Sigmoid colon (tissue), 7 donors: Measurements from ENCODE around the gene DNAI1. TPM values are rescaled to one million over a fixed set of nuclear protein-coding genes. Genes with fewer than 3 reads are reported as not detected.

Experiments
- DNase-seq: peaks from one replicate; pipeline ENCODE4 v3.0.0-alpha.2; 2019
- H3K27ac ChIP-seq, 4 donors: fragments of 200-600 bp; sonication (generic); one replicate each; pipeline ENCODE4 v1.5.1; 2016 to 2019; ENCODE audit warnings: mild to moderate bottlenecking in 1 of 4
- H3K27me3 ChIP-seq, 3 donors: fragments of 200-600 bp; sonication (generic); one replicate each; pipeline ENCODE4 v1.5.1; 2019; ENCODE audit warnings: mild to moderate bottlenecking in 1 of 3
- H3K36me3 ChIP-seq, 4 donors: fragments of 200-600 bp; sonication (generic); one replicate each; pipeline ENCODE4 v1.5.1; 2016 to 2019
- H3K4me1 ChIP-seq, 4 donors: fragments of 200-600 bp; sonication (generic); one replicate each; pipeline ENCODE4 v1.5.1; 2017 to 2019
- H3K4me3 ChIP-seq, 4 donors: fragments of 200-600 bp; sonication (generic); one replicate each; pipeline ENCODE4 v1.5.1; 2017 to 2019; ENCODE audit warnings: mild to moderate bottlenecking in 2 of 4, moderate library complexity in 1 of 4
- H3K9me3 ChIP-seq, 4 donors: fragments of 200-600 bp in 3 of 4; sonication (generic) in 3 of 4; one replicate each; pipeline versions ENCODE4 v1.5.1 to v1.6.1; 2013 to 2019
- CTCF ChIP-seq, 4 experiments: fragments of 450-650 bp in 3 of 4; fragments of 200-600 bp in 1 of 4; IDR thresholded peaks; one replicate each; pipeline ENCODE4 v1.5.1; 2016 to 2019; ENCODE audit warnings: antibody characterized with exemption in 4 of 4, mild to moderate bottlenecking in 3 of 4, moderate library complexity in 2 of 4
- EP300 ChIP-seq, 4 donors: sonication (generic); formaldehyde crosslinking; IDR thresholded peaks; one replicate each; pipeline ENCODE4 v1.6.1; 2017; ENCODE audit warnings: antibody characterized with exemption in 4 of 4
- POLR2A ChIP-seq, 2 donors: fragments of 450-650 bp; IDR thresholded peaks; one replicate each; pipeline ENCODE4 v1.6.1; 2016; ENCODE audit warnings: antibody characterized with exemption in 2 of 2, mild to moderate bottlenecking in 2 of 2, moderate library complexity in 2 of 2
- POLR2AphosphoS5 ChIP-seq, 4 donors: sonication (generic); formaldehyde crosslinking; IDR thresholded peaks; one replicate each; pipeline ENCODE4 v1.6.1; 2017; ENCODE audit warnings: antibody characterized with exemption in 4 of 4
- WGBS, 2 donors: extraction: QIAGEN DNeasy Blood & Tissue Kit; methylation state at CpG; one replicate each; pipeline ENCODE4 v1.1.7; 2013; 5-methylcytosine and 5-hydroxymethylcytosine counted together
- intact Hi-C: fragments of 100-400 bp; cut with DNase I; formaldehyde crosslinking; loops from one replicate; pipeline ENCODE4 v1.15.1; 2023
- polyA plus RNA-seq, 3 donors: library from polyadenylated mRNA; stranded (reverse); fragments of 200-250 nt; gene quantifications; one replicate each; pipeline ENCODE4 v1.2.3, GENCODE V29; 2013
- total RNA-seq, 4 donors: library from RNA; depleted of rRNA; stranded (reverse); fragments of >200 nt; gene quantifications; one replicate each; pipeline ENCODE4 v1.1.0, GENCODE V29; 2016
- donor health status: healthy with polysubstance abuse.
- donor health status: Bipolar disorder and iron deficiency.
- donor health status: healthy.

DNAI1 gene
- total and polyA plus RNA-seq, 7 donors, result under 0.01 to 0.01 TPM; not detected in 5

GRCh38 chr9:34458959-34459340 lies 345 bp downstream of the DNAI1 start:
- 11 to 23% methylated on average over 11 of the region's 11 CpGs for WGBS, 2 donors
- DNase-seq, result peak; percentile 67
- H3K27me3 ChIP-seq, result no peaks in the 10 kb centered on the region
- no peaks in the 10 kb centered on the region for H3K36me3 ChIP-seq
- peak overlapping the region in 3 of 4 donors; percentile 59 to 96 (median 76) for H3K4me3 ChIP-seq
- H3K4me1 ChIP-seq, result peaks cover 0 to 43% (median 25%) of the 10 kb centered on the region in 4 donors
- no peak overlapping the region for H3K27ac ChIP-seq
- TF ChIP-seq EP300 (IDR thresholded peaks at IDR 0.05) (no peak), POLR2AphosphoS5 (IDR thresholded peaks at IDR 0.05) (no peak), CTCF (IDR thresholded peaks at IDR 0.05) (no peak), POLR2A (IDR thresholded peaks at IDR 0.05) (no peak)
- intact Hi-C loops, result loop anchor here (1.0 to 5.0 kb wide), 6 partner anchors 43 to 153 kb away; partner anchors contain the start of genes ENHO, MYORG and RPP25L
- H3K9me3 ChIP-seq, result no peaks in the 10 kb centered on the region

DNA sequence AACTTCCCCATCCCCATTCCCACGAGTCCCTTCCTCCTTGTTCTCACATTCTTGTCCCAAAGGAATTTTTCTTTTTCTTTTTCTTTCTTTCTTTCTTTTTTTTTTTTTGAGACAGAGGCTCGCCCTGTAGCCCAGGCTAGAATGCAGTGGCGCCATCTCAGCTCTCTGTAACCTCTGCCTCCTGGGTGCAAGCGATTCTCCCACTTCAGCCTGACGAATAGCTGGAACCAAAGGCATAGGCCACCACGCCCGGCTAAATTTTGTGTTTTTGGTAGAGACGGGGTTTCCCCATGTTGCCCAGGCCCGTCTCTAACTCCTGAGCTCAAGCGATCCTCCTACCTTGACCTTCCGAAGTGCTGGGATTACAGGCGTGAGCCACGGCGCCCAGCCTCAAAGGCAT lies 751 bp downstream of the DNAI1 start:
- no peak for TF ChIP-seq POLR2A (IDR thresholded peaks at IDR 0.05)
- no peak for TF ChIP-seq EP300 (IDR thresholded peaks at IDR 0.05)
- no peak for TF ChIP-seq CTCF (IDR thresholded peaks at IDR 0.05)
- no peak overlapping the region for H3K4me3 ChIP-seq
- H3K27ac ChIP-seq, result no peak overlapping the region
- H3K9me3 ChIP-seq, result no peaks in the 10 kb centered on the region
- 83 to 85% methylated on average over 14 of the region's 14 CpGs for WGBS, 2 donors
- intact Hi-C loops, result loop anchor here (2.0 to 5.0 kb wide), 5 partner anchors 43 to 133 kb away; partner anchors contain the start of genes ENHO and MYORG
- H3K27me3 ChIP-seq, result no peaks in the 10 kb centered on the region
- no peaks in the 10 kb centered on the region for H3K36me3 ChIP-seq
- peaks cover 0 to 42% (median 25%) of the 10 kb centered on the region in 4 donors for H3K4me1 ChIP-seq
- DNase-seq, result no peak

GRCh38 chr9:34459941-34460340 lies 1.3 kb downstream of the DNAI1 start:
- no peak overlapping the region for H3K4me3 ChIP-seq
- intact Hi-C loops, result loop anchor here (2.0 to 5.0 kb wide), 5 partner anchors 42 to 132 kb away; partner anchors contain the start of genes ENHO and MYORG

GRCh38 chr9:34463098-34463900 lies 4.7 kb downstream of the DNAI1 start:
- WGBS, 2 donors, result 28 to 57% methylated on average over 5 of the region's 5 CpGs
- DNase-seq, result no peak
- Histone ChIP-seq H3K36me3 (no peaks in the 10 kb centered on the region), H3K27ac (no peak overlapping the region), H3K9me3 (no peaks in the 10 kb centered on the region), H3K4me3 (no peak overlapping the region), H3K4me1 (peaks cover 0 to 17% (median 7%) of the 10 kb centered on the region in 4 donors), H3K27me3 (no peaks in the 10 kb centered on the region)
- intact Hi-C loops, result no loop called here
- TF ChIP-seq EP300 (IDR thresholded peaks at IDR 0.05) (no peak), CTCF (IDR thresholded peaks at IDR 0.05) (no peak), POLR2A (IDR thresholded peaks at IDR 0.05) (no peak), POLR2AphosphoS5 (IDR thresholded peaks at IDR 0.05) (no peak)

More at GRCh38 chr9:34459941-34460340, 1.3 kb downstream of the DNAI1 start:
- Histone ChIP-seq H3K36me3 (no peaks in the 10 kb centered on the region), H3K27me3 (no peaks in the 10 kb centered on the region), H3K4me1 (peaks cover 0 to 38% (median 23%) of the 10 kb centered on the region in 4 donors), H3K27ac (no peak overlapping the region), H3K9me3 (no peaks in the 10 kb centered on the region)
- no peak for TF ChIP-seq POLR2A (IDR thresholded peaks at IDR 0.05)
- TF ChIP-seq CTCF (IDR thresholded peaks at IDR 0.05), result no peak
- TF ChIP-seq POLR2AphosphoS5 (IDR thresholded peaks at IDR 0.05), result no peak
- no peak for TF ChIP-seq EP300 (IDR thresholded peaks at IDR 0.05)
- WGBS, 2 donors, result 44 to 53% methylated on average over 3 of the region's 3 CpGs
- no peak for DNase-seq
